Inflammatory macrophage treated with lipopolysaccharide for 4 hours (primary cell): ENCODE results near the gene CCS.
A peak's percentile ranks its signal among the peaks of the same experiment; 100 is the strongest.
"Not testable (repeated sequence)": the region's sequence is repeated elsewhere in the genome, so short reads cannot be mapped to it uniquely, and the experiment has no call there.

Experiments
- DNase-seq: peaks from one replicate; pipeline ENCODE4 v3.0.0-alpha.2; 2020

CCS gene

DNA sequence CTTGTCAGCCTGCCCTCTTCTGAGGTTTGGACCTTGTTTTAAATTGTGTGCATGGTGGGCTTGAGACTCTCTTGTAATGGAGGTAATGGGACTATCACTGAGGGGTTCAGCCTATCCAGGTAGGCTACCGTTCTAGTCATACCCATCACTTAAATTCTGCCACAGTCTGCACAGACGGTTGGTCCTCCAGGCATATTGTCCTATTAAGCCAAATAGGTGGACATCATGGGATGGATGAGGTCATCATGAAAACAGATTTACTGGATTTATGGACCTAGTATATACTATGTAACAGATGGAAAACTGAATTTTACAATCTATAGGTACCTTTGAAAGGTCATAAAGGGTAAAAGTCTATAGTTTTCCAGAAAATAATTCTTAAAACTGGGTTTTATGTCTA is 36.4 kb downstream of the CCS start:
- no peak for DNase-seq

DNA sequence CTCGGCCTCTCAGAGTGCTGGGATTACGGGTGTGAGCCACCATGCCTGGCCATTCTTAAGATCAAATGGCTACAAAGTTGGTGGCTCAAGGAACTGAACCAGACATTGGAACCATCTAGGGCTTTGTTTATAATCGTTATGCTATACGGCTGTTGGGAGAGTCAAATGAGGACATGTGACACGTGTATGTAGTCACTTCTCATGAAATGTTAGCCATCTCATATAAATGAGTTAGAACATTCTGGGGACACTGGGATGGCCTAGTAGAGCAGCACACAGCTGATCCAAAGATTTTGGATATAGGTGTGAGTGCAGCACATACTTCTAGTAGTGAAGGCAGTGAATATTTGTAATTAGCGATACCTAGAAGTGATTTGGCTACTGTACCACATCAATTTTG is 38.9 kb downstream of the CCS start:
- no peak for DNase-seq

DNA sequence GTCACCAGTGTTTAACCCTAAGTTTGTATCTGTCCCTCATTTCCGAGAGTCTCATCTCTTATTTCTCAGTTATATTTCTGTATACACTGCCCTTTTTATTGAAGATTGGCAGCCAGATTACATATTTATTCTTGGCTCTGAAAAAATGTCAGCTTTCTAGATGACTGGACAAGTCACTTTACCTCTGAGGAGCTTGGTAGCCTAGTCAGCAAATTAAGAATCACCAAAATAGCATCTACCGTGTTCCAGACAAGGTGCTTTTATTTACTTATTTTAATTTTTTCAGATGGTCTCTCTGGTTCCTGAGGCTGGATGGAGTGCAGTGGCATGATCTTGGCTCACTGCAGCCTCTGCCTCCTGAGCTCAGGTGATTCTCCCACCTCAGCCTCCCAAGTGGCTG is 40.0 kb downstream of the CCS start:
- DNase-seq: no peak

DNA sequence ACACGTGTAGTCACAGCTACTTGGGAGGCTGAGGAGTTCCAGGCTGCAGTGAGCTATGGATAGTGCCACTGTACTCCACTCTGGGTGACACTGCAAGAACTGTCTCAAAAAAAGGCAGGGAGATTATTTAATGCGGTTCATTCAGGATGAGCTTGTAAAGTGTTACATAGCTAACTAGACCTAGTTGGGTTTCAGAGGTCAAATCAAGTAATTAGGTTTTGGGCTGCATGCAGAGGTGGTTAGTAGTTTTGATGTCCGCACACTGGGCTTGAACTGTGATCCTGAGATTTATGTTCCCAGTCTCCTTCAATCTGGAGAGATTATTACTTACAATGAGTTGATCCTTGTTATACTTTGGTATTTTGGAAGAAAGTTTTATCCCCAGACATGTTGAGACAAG is 43.4 kb downstream of the CCS start:
- no peak for DNase-seq

DNA sequence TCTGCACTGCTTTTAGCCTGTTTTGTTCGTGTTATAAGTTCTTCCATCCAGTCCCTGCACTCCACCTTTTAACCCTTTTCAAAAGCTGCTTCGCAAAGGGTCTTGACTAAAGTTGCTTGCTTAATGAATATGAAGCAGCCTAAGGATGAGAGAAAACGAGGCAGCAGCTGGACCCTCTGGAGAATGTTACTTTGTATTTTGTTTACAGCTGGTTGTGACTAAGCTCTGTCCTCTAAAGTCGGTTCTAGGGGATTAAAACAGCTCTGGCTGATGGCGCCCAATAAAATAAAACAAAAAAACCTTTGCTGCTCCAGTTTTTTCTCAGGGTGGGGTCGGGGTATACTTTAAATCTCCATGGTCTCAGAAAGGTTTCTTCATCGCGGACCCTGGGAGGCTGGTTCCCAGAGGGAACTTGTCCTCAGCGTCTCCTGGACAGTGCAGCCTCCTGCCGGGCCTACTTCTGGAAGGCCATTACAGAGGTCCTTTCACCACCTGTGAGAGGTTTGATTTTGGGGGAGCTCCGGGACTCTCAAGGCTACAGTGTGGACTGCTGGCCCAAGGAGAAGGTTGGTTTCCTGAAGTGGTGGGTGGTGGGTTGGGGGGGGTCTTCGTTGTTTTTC is 44.7 kb downstream of the CCS start:
- DNase-seq: no peak

DNA sequence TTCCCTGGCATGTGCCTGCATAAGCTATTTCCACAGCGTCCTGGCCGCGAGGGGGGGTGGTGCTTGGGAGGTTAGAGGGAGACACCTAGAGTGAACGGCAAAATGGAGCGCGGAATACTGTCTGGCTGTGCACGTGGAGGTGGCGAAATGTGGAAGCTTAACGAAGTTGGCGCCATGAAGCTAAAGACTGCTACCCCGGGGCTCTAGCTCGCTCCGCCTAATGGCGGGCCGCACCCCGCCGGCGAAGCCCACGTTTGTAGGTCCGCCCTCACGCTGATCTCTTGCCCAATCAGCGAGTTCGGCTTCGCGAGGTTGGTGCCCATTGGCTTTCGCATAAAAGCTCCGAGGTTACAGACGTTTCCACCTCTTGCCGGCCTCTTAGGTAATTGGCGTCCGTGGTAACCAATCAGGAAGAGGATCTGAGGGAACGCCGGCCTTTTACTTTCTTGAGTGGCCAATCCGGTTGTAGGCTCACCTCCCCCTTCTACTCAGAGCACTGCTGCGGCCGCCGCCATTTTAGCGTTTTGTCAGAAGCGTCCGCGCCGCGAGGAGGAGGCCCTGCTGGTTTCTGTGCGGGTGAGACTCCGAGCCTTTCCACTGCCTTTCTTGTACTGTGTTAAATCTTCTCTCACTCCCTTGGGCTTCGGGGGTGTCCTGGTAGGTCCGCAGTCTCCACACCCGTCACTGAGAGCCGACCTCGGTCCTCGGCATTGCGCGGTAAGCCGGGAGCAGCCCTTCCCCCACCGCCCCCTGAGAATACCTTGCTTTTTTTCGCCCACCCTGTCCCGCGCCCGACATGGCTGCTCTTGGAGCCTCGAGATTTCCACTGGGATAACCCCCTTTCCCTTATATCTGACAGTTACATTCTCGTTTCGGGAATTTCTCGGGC is 45.4 kb downstream of the CCS start, which contains the start of gene RBM4:
TSS of gene RBM4 (plus strand) at position 527 of the 889 bp plus-strand sequence. CDS start 1,009 bp downstream, outside the sequence.
- DNase-seq: peak; percentile 100

DNA sequence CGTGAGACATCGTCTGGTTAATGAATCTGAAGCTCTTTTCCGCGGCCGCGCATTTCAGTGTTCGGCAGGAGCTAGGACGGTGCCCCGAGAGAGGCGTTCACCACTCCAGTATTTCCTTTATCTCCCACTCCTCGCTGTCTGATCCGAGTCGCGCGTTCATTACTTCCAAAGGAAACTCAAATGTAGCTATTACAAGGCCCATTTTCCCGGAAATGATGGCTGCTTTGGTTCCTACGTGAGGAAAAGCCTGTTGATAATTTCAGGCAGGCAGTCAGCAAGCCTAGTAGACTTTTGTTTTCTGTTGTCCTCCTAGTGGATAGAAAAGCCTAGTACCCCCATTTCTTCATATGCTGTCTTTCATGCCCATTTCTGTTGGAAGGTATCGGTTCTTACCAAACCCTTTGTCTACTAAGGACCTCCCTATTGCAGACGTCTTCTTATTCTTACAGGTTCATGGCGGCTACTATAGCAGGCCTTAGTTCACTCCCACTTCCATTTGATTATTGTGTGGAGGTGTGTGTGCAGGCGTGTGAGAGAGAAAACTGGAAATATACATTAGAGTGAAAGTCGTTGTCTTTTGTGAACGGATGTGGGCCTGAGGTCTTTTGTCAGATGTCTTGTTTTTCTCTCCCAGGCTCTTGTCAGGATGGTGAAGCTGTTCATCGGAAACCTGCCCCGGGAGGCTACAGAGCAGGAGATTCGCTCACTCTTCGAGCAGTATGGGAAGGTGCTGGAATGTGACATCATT is 46.3 kb downstream of the CCS start:
- DNase-seq: peak; percentile 48

DNA sequence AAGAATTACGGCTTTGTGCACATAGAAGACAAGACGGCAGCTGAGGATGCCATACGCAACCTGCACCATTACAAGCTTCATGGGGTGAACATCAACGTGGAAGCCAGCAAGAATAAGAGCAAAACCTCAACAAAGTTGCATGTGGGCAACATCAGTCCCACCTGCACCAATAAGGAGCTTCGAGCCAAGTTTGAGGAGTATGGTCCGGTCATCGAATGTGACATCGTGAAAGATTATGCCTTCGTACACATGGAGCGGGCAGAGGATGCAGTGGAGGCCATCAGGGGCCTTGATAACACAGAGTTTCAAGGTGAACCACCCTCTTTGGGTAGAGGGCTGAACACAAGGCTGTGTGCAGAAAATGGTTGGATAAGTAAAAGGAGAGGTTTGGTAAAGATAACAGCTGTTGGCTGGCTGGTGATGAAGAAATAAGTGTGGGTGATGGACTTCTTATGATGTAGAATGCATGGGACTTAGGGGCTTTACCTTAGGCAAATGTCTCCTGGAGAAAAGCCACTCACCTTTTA is 46.9 kb downstream of the CCS start:
- DNase-seq: not testable (repeated sequence)

DNA sequence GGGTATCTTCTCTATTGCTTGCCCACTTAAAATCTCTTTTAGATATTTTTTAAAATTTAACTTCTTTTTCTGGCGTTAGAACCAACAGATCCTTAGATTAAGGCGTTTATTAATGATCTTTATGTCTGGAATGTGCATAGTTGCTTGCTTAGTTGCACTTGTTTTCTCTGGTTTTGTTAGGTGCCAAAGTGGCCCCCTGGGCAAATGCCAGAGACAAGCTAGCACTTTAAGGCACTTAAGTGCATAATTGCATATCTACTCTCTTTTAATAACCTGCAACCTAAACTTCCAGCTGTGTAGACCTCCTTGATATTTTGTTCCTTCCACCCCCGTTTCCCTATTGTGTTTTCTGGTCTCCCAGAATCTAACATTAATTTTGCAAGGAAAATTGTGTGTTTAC is 48.8 kb downstream of the CCS start:
- DNase-seq: no peak

DNA sequence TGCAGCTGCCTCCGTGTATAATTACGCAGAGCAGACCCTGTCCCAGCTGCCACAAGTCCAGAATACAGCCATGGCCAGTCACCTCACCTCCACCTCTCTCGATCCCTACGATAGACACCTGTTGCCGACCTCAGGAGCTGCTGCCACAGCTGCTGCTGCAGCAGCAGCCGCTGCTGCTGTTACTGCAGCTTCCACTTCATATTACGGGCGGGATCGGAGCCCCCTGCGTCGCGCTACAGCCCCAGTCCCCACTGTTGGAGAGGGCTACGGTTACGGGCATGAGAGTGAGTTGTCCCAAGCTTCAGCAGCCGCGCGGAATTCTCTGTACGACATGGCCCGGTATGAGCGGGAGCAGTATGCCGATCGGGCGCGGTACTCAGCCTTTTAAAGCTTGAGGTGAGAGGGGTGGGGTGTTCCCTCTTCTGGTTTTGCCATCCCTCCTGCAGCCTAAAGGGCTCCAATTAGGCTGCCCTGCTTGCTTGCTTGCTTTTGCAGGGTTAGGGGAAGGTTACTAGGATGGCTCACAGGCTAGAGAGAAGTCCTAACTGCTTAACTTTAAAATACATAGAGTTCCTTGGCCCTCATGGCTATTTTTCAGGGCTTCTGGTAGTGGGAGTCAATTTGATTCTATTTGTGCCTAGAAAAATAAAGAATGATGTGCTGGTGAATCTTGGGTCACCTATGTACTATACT is 50.9 kb downstream of the CCS start:
- no peak for DNase-seq

DNA sequence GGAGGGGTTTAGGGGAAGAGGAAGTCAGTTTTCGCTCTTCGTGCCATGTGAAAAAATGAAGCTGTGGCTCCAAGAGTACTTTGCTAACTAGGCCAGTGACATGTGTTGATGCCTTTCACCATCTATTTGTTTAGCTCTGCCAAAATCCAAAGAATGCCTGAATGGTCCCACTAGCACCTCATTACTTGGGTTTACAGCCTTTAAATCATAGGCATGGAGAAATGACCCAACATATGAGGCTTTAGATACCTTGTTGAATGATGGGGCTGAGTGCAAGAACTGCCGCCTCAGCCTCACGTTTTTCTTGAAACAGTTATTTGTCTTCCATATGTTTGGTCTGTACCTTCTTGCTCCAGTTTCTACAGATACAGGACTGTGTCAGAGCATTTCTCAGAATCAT is 53.8 kb downstream of the CCS start:
- no peak for DNase-seq

DNA sequence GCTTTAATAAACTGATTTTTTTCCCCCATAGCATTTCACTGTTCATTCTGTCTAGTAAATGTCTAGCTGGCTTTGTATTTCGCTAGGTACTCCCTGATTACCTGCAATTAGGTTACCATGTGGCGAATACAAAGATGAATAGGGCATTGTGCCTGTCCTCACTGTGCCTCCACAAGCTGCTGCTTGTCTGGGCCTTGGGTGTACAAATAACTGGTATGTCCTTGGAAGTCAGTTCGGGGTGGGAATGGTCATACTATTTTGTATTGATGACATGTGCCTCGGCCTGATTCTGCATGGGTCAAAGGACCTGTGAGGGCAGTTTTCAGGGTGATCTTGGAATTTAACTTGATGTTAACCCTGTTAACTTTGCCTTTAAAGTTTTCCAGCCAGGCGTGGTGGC is 56.9 kb downstream of the CCS start:
- no peak for DNase-seq

DNA sequence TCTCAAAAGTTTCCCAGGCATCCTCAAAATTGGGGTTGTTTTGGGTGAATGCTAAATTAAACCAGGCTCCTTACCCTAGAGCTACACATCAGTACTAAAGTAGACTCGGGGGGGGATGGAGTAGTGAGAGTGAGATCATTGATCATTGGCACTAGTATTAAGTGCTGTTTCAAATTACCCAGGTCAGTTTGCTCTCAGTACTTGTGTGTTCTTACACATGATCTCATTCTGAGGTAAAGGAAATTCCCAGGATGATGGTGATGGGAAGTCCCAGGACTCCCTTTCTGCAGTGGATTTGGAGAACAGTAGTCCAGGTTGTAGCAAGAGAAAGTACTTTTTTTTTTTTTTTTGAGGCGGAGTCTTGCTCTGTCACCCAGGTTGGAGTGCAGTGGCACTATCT is 58.0 kb downstream of the CCS start:
- DNase-seq: peak; percentile 17

DNA sequence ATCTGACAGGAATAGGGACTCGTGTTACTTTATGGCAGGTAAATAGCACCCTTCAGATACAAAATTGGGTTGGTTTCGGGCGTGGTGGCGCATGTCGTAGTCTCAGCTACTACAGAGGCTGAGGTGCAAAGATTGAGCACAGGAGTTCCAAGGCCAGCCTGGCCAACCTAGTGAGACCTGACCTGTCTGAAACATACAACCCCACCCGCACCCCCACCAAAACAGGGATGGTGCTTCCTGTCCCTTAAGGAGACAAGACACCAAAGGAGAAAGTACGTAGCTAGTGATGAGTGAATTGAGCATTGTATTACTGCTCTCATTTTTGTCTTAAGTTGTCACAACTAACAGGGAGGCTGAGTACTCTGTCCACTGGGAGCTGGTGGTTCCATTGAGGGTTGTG is 59.7 kb downstream of the CCS start:
- DNase-seq: no peak

DNA sequence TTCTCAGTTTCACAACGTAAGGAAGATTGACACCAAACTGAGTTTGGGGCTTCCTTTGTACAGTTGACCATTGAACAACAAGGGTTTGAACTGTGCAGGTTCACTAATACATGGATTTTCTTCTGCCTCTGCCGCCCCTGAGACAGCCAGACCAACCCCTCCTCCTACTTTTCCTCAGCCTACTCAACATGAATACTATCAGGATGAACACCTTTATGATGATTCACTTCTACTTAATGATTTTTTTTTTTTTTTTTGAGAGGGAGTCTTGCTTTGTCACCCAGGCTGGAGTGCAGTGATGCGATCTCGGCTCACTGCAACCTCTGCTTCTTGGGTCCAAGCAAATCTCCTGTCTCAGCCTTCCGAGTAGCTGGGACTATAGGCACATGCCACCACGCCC is 60.1 kb downstream of the CCS start:
- no peak for DNase-seq
